HG03025 (cell line): ENCODE results near the gene MINAR2.

Experiments used
- ATAC-seq: cut with Tn5 transposase; IDR thresholded peaks from one replicate; pipeline ENCODE4 v1.9.1; 2021; ENCODE audit warnings: mild to moderate bottlenecking, moderate library complexity; ENCODE audit not compliant: unreplicated experiment, low FRiP score

MINAR2 gene

DNA sequence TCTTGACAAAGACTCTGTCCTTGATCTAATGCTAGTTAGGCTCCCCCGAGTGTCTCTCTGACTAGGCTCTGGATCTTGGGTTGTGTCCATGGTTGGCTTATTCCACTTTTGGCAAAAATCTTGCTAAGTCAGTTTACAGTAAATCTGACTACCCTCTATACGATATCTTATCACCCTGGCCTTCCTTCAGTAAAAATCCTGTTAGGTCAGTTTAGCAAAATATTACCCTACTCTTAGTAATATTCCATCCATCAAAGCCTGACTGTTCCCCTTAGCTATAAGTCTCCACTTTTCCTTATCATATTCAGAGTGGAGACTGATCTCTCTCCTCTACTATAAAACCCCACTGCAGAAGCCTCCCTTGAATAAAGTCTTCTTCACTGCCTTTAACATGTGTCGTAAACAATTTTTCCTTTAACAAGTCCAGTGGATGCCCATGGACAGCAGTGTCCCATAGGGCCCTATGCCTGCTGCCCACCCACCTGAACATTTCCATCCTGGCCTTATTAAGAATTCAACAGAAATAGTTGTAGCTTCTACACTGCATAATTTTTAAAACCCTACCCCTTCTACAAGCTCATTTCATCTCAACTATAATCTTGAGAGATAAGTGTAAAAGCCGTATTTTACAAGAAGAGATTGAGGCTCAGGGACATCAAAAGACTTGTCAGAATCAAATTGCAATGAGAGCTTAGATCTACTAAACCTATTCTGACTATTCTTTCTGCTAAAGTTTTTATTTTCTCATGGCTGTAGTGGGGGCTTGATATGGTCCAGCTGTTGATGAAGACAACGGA is 22.3 kb downstream of the MINAR2 start:
- ATAC-seq, result no peak

DNA sequence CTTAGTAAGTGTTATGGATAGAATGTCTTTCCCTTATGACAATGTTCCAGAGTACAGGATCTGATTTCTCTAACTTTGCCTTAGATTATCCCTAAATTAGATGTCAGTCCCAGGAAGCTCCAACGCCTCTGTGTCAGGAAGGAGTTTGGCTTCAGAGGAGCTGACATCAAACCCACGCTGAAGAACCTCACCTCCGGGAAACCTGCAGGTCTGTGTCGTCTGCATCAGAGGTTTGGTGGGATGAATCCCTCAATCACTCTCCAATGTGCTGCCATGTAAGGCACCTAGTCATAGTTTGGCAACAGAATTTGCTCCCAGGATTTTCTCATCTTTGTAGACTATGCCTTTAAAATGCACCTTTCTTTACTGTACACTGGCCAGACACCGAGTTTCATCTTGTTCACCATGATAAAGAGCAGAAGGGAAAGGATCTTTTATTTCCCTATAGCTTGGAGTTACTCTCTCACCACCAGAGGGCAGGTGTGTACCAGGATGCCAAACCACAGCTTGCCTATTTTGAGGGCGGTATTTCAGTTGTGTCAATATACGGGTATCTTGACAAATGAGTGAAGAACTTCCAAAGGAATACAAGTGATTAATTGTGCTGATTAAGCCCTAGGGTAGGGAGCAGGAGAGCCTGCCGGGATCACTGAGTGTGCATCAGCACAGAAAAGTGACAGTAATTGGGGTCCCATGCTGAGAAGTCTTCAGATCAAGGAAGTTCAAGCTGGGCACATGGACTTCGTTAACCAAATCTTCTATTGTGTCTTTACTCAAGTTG is 23.4 kb downstream of the MINAR2 start:
- ATAC-seq, result no peak

- no peak for ATAC-seq
These were observed 25.5 kb downstream of the MINAR2 start for GRCh38 chr5:129773376-129773775.

DNA sequence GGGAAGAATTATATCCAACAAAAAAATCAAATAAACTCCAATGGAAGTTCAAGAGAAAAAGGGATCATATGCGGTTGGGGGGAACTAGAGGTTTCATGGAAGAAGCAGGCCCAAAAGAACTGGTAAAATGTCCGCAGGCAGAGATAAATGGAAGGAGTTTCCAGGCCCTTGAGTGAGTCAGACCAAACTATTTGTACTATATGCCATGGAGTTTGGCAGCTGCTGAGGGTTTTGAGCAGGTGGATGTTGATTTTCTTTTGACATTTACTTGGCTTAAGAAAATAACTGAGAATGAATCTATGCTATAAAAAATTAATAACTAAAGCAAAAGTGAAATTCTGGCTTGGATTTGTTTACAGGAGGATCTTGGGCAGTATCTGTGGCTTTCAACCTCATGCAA is 33.7 kb downstream of the MINAR2 start:
- ATAC-seq, result no peak

DNA sequence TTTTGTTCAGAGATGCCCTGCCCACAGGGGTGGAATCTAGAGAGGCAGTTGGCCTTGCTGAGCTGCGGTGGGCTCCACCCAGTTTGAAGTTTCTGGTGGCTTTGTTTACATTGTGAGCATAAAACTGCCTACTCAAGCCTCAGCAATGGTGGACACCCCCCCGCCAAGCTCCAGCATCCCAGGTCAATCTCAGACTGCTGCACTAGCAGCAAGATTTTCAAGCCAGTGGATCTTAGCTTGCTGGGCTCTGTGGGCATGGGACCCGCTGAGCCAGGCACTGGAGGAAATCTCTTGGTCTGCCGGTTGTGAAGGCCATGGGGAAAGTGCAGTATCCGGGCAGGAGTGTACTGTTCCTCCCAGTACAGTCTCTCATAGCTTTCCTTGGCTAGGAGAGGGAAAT is 55.5 kb downstream of the MINAR2 start:
- no peak for ATAC-seq

DNA sequence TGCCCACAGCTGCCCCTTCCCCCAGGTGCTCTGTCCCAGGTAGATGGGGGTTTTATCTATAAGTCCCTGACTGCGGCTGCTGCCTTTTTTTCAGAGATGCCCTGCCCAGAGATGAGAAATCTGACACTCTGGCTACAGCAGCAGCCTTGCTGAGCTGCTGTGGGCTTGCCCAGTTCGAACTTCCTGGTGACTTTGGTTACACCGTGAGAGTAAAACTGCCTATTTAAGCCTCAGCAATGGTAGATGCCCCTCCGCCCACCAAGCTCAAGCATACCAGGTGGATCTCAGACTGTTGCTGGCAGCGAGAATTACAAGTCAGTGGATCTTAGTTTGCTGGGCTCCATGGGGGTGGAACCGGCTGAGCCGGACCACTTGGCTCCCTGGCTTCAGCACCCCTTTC is 56.8 kb downstream of the MINAR2 start:
- ATAC-seq, result no peak

DNA sequence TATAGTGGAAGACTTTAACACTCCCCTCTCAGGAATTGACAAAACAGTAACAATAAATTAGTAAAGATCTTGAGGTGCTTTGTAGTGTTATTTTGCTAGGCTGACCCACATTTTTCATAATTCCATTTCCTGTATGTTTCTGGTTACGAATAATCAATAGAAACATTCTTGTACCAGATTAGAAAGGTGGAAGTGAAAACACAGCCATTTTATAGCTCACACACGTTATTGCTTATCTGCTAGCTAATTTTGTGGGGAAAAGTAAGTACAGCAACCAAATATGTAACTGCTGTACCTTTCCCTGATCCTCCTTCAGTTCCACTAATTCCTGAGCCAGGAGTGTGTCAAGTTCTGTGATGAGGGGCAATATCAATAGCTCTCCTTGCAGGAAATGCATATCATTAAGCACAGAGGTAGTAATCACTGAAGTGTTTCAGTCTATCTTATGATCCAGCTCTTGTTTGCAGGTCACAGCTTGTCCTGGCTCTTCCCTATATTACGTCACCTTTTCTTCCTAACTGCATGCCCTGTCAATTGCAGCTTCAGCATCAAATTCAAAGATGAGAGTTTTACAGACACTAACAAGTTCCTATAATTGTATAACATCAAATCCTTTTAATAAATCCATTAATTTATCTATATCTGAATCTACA is 59.4 kb downstream of the MINAR2 start:
- ATAC-seq, result no peak
